WTC11 (cell line): ENCODE data around the gene RARA. TPM values are rescaled to one million over a fixed set of nuclear protein-coding genes. Genes with fewer than 3 reads are reported as not detected.

Experiments used
- ATAC-seq: fragments of 200-7000 bp; cut with Tn5 transposase; 2 replicates; pipeline ENCODE4 v1.10.0; 2021; ENCODE audit warnings: mild to moderate bottlenecking, moderate library complexity
- CTCF ChIA-PET: fragments of 300-600 bp; sonication (Branson Sonifier 250); formaldehyde crosslinking; loops from one replicate; lab custom pipeline; 2021; ENCODE audit warnings: antibody characterized with exemption; lab: Charles Lee
- POLR2A ChIA-PET: fragments of 350-600 bp; sonication (Branson Sonifier 250); formaldehyde crosslinking; loops from one replicate; lab custom pipeline; 2021; ENCODE audit warnings: antibody characterized with exemption; lab: Charles Lee
- DNase-seq: peaks from one replicate; pipeline ENCODE4 v3.0.0; 2021; ENCODE audit warnings: low spot score
- H3K27ac Mint-ChIP-seq: 2 replicates; pipeline ENCODE4 v1.8.0; 2021; ENCODE audit warnings: mixed read lengths
- H3K27me3 Mint-ChIP-seq: 2 replicates; pipeline ENCODE4 v1.8.0; 2021; ENCODE audit warnings: low read depth, mild to moderate bottlenecking, moderate library complexity, mixed read lengths
- H3K36me3 Mint-ChIP-seq: 2 replicates; pipeline ENCODE4 v1.8.0; 2021; ENCODE audit warnings: mixed read lengths
- H3K4me1 Mint-ChIP-seq: 2 replicates; pipeline ENCODE4 v1.8.0; 2022; ENCODE audit warnings: mixed read lengths
- H3K4me3 Mint-ChIP-seq: 2 replicates; pipeline ENCODE4 v1.8.0; 2021; ENCODE audit warnings: mild to moderate bottlenecking, moderate library complexity, mixed read lengths
- H3K9me3 Mint-ChIP-seq: 2 replicates; pipeline ENCODE4 v1.8.0; 2021; ENCODE audit warnings: mixed read lengths
- ELF4 ChIP-seq: sonication (generic); formaldehyde crosslinking; IDR thresholded peaks from 2 replicates; pipeline ENCODE4 v1.8.1; 2022; ENCODE audit warnings: low read depth, mild to moderate bottlenecking, moderate library complexity, missing genetic modification reagents
- OVOL2 ChIP-seq: fragments of 250-450 bp; sonication (Bioruptor Pico); IDR thresholded peaks from 2 replicates; pipeline ENCODE4 v1.9.0; 2021; ENCODE audit warnings: mild to moderate bottlenecking, borderline replicate concordance
- SMAD4 ChIP-seq: sonication (generic); formaldehyde crosslinking; IDR thresholded peaks from 2 replicates; pipeline ENCODE4 v1.8.0; 2022; ENCODE audit warnings: mild to moderate bottlenecking, missing genetic modification reagents
- TEAD1 ChIP-seq: sonication (generic); formaldehyde crosslinking; IDR thresholded peaks from 2 replicates; pipeline ENCODE4 v1.8.0; 2022; ENCODE audit warnings: mild to moderate bottlenecking, missing genetic modification reagents
- TEAD4 ChIP-seq: sonication (generic); formaldehyde crosslinking; IDR thresholded peaks from 2 replicates; pipeline ENCODE4 v1.8.0; 2022; ENCODE audit warnings: mild to moderate bottlenecking, missing genetic modification reagents
- ZBTB21 ChIP-seq: sonication (generic); formaldehyde crosslinking; IDR thresholded peaks from 2 replicates; pipeline ENCODE4 v1.8.1; 2023; ENCODE audit warnings: mild to moderate bottlenecking, missing genetic modification reagents, borderline replicate concordance
- ZNF263 ChIP-seq: sonication (generic); formaldehyde crosslinking; IDR thresholded peaks from 2 replicates; pipeline ENCODE4 v1.8.1; 2022; ENCODE audit warnings: low read depth, mild to moderate bottlenecking, moderate library complexity, missing genetic modification reagents
- ZNF396 ChIP-seq: fragments of 250-450 bp; sonication (Bioruptor Pico); IDR thresholded peaks from 2 replicates; pipeline ENCODE4 v1.8.0; 2021; ENCODE audit warnings: mild to moderate bottlenecking, moderate library complexity, borderline replicate concordance
- ZNF671 ChIP-seq: fragments of 250-450 bp; sonication (Bioruptor Pico); IDR thresholded peaks from 2 replicates; pipeline ENCODE4 v1.8.0; 2021; ENCODE audit warnings: mild to moderate bottlenecking
- total RNA-seq: library from RNA; stranded (reverse); gene quantifications from 3 replicates; pipeline ENCODE4 v1.2.3, GENCODE V29; 2021
- TF ChIP-seq, protein P1 (sequence below): sonication (generic); formaldehyde crosslinking; IDR thresholded peaks from 2 replicates; pipeline ENCODE4 v1.8.1; 2023; ENCODE audit warnings: mild to moderate bottlenecking, missing genetic modification reagents
- TF ChIP-seq, protein P2 (sequence below): fragments of 250-450 bp; sonication (Bioruptor Pico); IDR thresholded peaks from 2 replicates; pipeline ENCODE4 v1.8.0; 2021; ENCODE audit warnings: mild to moderate bottlenecking
- TF ChIP-seq, protein P3 (sequence below): sonication (generic); formaldehyde crosslinking; conservative IDR thresholded peaks from 2 replicates; pipeline ENCODE4 v1.8.1; 2022; ENCODE audit warnings: mild to moderate bottlenecking, missing genetic modification reagents
- TF ChIP-seq, protein P4 (sequence below): sonication (generic); formaldehyde crosslinking; IDR thresholded peaks from 2 replicates; pipeline ENCODE4 v1.8.1; 2023; ENCODE audit warnings: mild to moderate bottlenecking, missing genetic modification reagents, moderate library complexity
- TF ChIP-seq, protein P5 (sequence below): sonication (generic); formaldehyde crosslinking; IDR thresholded peaks from 2 replicates; pipeline ENCODE4 v1.8.0; 2022; ENCODE audit warnings: mild to moderate bottlenecking, missing genetic modification reagents
- TF ChIP-seq, protein P6 (sequence below): sonication (generic); formaldehyde crosslinking; IDR thresholded peaks from 2 replicates; pipeline ENCODE4 v1.8.1; 2022; ENCODE audit warnings: mild to moderate bottlenecking, moderate library complexity, missing genetic modification reagents
- TF ChIP-seq, protein P7 (sequence below): fragments of 250-450 bp; sonication (Bioruptor Pico); IDR thresholded peaks from 2 replicates; pipeline ENCODE4 v1.9.0; 2021; ENCODE audit warnings: mild to moderate bottlenecking
- TF ChIP-seq, protein P8 (sequence below): sonication (generic); formaldehyde crosslinking; IDR thresholded peaks from 2 replicates; pipeline ENCODE4 v1.8.0; 2022; ENCODE audit warnings: missing genetic modification reagents

Gene RARA
- total RNA-seq, 1 experiment from 2014 or later: 20.7 TPM

DNA sequence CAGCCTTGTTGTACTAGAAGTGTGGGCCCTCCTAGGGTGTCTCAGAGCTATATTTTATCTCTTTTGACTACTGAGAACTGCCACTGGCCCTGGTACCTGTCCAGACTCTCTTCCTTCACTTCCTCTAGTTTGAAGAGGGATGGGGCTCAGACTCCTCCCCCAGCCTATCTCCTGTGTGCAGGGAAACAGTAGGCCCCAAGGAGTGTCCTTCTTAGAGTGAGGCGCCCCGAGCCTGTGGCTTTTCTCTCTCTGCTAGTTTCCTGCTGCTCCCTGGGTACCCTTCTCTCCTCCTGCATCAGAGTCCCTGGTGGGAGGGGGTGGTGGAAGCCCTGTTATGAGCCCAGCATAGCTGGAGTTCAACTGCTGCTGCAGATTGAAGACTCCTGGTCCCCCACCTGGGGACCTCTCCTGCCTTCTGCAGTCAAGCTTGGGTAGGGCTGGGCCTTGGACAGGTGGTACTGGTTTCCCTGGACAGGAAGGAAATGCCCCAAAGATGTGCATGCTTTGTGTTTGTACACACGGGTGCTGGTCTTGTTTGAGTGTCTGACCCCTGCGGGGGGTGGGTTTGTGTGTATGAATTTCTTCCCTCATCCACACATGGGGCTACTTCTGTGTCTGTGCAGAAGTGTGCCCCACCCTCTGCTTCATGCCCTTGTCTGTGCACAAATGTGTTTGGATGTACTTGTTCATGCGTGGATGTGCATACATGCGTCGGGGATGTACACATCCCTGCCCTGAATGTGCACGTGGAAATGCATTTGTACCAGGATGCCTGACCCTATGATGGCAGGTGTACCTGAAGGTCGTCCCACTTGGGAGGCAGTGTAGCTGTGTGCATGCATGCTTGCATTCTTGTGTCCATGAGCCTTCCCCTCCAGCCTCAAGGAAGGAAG, 6.9 kb downstream of the RARA start:
- ChIA-PET CTCF (interaction anchor here (0.7 to 3.5 kb wide), 15 partner anchors 9 to 217 kb away, joined by 3 to 117 read pairs (median 14); partner anchors contain the start of genes RARA and WIPF2), POLR2A (interaction anchor here (0.9 to 2.0 kb wide), 2 partner anchors 9 kb away, joined by 3 to 17 read pairs; no protein-coding TSS in a partner anchor)
- no peaks in the 10 kb centered on the region for H3K36me3 Mint-ChIP-seq
- peak overlapping the region; percentile 90 for H3K4me3 Mint-ChIP-seq
- H3K4me1 Mint-ChIP-seq: peaks cover 73% of the 10 kb centered on the region
- ATAC-seq (no peak), DNase-seq (peak; percentile 12)
- no peak overlapping the region for H3K27ac Mint-ChIP-seq
- H3K27me3 Mint-ChIP-seq: peaks cover 22% of the 10 kb centered on the region
- no peaks in the 10 kb centered on the region for H3K9me3 Mint-ChIP-seq
- TF ChIP-seq, protein P1, sequence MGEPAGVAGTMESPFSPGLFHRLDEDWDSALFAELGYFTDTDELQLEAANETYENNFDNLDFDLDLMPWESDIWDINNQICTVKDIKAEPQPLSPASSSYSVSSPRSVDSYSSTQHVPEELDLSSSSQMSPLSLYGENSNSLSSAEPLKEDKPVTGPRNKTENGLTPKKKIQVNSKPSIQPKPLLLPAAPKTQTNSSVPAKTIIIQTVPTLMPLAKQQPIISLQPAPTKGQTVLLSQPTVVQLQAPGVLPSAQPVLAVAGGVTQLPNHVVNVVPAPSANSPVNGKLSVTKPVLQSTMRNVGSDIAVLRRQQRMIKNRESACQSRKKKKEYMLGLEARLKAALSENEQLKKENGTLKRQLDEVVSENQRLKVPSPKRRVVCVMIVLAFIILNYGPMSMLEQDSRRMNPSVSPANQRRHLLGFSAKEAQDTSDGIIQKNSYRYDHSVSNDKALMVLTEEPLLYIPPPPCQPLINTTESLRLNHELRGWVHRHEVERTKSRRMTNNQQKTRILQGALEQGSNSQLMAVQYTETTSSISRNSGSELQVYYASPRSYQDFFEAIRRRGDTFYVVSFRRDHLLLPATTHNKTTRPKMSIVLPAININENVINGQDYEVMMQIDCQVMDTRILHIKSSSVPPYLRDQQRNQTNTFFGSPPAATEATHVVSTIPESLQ (CRISPR knock-in tag): no peak
- TF ChIP-seq, protein P2, sequence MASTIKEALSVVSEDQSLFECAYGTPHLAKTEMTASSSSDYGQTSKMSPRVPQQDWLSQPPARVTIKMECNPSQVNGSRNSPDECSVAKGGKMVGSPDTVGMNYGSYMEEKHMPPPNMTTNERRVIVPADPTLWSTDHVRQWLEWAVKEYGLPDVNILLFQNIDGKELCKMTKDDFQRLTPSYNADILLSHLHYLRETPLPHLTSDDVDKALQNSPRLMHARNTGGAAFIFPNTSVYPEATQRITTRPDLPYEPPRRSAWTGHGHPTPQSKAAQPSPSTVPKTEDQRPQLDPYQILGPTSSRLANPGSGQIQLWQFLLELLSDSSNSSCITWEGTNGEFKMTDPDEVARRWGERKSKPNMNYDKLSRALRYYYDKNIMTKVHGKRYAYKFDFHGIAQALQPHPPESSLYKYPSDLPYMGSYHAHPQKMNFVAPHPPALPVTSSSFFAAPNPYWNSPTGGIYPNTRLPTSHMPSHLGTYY (CRISPR knock-in tag): no peak
- TF ChIP-seq ELF4 (CRISPR knock-in tag): no peak
- no peak for TF ChIP-seq ZNF396 (CRISPR knock-in tag)
- TF ChIP-seq, protein P3, sequence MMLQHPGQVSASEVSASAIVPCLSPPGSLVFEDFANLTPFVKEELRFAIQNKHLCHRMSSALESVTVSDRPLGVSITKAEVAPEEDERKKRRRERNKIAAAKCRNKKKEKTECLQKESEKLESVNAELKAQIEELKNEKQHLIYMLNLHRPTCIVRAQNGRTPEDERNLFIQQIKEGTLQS (CRISPR knock-in tag): no peak
- TF ChIP-seq ZNF671 (CRISPR knock-in tag): no peak
- TF ChIP-seq TEAD4 (CRISPR knock-in tag): no peak
- TF ChIP-seq OVOL2 (CRISPR knock-in tag): no peak
- no peak for TF ChIP-seq ZBTB21 (CRISPR knock-in tag)
- TF ChIP-seq TEAD1 (CRISPR knock-in tag): no peak
- TF ChIP-seq ZNF263 (CRISPR knock-in tag): no peak
- TF ChIP-seq, protein P4, sequence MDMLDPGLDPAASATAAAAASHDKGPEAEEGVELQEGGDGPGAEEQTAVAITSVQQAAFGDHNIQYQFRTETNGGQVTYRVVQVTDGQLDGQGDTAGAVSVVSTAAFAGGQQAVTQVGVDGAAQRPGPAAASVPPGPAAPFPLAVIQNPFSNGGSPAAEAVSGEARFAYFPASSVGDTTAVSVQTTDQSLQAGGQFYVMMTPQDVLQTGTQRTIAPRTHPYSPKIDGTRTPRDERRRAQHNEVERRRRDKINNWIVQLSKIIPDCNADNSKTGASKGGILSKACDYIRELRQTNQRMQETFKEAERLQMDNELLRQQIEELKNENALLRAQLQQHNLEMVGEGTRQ: no peak
- TF ChIP-seq SMAD4 (CRISPR knock-in tag): no peak

DNA sequence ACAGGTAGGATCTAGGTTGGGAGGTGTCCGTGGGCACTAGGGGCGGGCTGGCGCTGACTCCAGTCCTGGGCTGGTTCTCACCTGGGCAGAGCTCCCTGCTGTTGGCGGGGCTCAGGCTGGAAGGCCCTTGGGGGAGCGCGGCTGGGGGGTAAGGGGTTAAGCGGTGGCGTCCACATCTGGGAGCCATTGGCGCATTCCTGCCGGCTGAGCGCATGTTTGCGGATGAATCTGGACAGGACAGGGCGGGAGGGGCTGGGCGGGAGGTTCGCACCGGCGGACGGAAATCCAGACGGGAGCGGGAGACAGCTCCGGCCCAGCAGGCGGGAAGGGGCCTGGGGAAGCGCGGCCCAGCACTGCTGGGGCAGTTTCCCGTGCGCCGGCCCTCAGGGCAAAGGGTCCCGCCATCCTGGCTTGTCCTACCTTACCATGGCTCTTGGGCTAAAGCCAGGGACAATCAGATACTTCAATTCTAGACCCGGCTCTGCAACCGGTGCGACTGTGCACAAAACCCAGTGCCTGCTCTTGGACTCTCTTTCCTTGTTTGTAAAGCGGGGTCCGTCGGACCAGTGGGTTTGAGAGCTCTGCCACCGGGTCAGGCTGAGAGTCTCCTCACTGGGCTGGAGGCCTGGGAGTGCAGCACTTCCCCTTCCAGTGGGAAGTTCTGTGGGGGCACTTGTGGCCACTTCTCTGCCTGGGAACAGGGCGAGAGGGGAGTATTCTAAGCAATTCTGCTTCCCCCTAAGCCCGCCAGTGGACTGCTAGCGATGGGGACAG, 7.8 kb downstream of the RARA start:
- Mint-ChIP-seq H3K9me3 (no peaks in the 10 kb centered on the region), H3K4me1 (peaks cover 73% of the 10 kb centered on the region), H3K4me3 (peak overlapping the region; percentile 90), H3K36me3 (no peaks in the 10 kb centered on the region), H3K27me3 (peaks cover 22% of the 10 kb centered on the region), H3K27ac (no peak overlapping the region)
- ChIA-PET POLR2A (interaction anchor here (1.1 to 2.0 kb wide), 3 partner anchors 9 to 31 kb away, joined by 3 to 17 read pairs (median 5); no protein-coding TSS in a partner anchor), CTCF (interaction anchor here (0.7 to 3.5 kb wide), 44 partner anchors 9 to 299 kb away, joined by 3 to 117 read pairs (median 4); partner anchors contain the start of genes CDC6, GJD3, RARA and TOP2A)
- ATAC-seq: peak; percentile 7
- DNase-seq: peak; percentile 69
- TF ChIP-seq, protein P5, sequence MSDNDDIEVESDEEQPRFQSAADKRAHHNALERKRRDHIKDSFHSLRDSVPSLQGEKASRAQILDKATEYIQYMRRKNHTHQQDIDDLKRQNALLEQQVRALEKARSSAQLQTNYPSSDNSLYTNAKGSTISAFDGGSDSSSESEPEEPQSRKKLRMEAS (CRISPR knock-in tag): 0 out of 2 replicates have a peak, but pooled peaks have one; percentile 26
- TF ChIP-seq, protein P6, sequence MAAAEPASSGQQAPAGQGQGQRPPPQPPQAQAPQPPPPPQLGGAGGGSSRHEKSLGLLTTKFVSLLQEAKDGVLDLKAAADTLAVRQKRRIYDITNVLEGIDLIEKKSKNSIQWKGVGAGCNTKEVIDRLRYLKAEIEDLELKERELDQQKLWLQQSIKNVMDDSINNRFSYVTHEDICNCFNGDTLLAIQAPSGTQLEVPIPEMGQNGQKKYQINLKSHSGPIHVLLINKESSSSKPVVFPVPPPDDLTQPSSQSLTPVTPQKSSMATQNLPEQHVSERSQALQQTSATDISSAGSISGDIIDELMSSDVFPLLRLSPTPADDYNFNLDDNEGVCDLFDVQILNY (CRISPR knock-in tag): 0 out of 2 replicates have a peak, but pooled peaks have one; percentile 46
- TF ChIP-seq, protein P7, sequence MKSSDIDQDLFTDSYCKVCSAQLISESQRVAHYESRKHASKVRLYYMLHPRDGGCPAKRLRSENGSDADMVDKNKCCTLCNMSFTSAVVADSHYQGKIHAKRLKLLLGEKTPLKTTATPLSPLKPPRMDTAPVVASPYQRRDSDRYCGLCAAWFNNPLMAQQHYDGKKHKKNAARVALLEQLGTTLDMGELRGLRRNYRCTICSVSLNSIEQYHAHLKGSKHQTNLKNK (CRISPR knock-in tag): no peak
- TF ChIP-seq, protein P8, sequence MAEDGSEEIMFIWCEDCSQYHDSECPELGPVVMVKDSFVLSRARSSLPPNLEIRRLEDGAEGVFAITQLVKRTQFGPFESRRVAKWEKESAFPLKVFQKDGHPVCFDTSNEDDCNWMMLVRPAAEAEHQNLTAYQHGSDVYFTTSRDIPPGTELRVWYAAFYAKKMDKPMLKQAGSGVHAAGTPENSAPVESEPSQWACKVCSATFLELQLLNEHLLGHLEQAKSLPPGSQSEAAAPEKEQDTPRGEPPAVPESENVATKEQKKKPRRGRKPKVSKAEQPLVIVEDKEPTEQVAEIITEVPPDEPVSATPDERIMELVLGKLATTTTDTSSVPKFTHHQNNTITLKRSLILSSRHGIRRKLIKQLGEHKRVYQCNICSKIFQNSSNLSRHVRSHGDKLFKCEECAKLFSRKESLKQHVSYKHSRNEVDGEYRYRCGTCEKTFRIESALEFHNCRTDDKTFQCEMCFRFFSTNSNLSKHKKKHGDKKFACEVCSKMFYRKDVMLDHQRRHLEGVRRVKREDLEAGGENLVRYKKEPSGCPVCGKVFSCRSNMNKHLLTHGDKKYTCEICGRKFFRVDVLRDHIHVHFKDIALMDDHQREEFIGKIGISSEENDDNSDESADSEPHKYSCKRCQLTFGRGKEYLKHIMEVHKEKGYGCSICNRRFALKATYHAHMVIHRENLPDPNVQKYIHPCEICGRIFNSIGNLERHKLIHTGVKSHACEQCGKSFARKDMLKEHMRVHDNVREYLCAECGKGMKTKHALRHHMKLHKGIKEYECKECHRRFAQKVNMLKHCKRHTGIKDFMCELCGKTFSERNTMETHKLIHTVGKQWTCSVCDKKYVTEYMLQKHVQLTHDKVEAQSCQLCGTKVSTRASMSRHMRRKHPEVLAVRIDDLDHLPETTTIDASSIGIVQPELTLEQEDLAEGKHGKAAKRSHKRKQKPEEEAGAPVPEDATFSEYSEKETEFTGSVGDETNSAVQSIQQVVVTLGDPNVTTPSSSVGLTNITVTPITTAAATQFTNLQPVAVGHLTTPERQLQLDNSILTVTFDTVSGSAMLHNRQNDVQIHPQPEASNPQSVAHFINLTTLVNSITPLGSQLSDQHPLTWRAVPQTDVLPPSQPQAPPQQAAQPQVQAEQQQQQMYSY (CRISPR knock-in tag): peak; percentile 77
